Urinary bladder (tissue), 4 donors: ENCODE results near the gene IDE. TPM values are rescaled to one million over a fixed set of nuclear protein-coding genes. Genes with fewer than 3 reads are reported as not detected.
"Not testable (repeated sequence)": the region's sequence is repeated elsewhere in the genome, so short reads cannot be mapped to it uniquely, and the experiment has no call there.

Experiments
- DNase-seq: peaks from one replicate; pipeline ENCODE4 v3.0.0-alpha.2; 2015; ENCODE audit errors: extremely low spot score
- H3K27ac ChIP-seq: one replicate; pipeline ENCODE4 v1.5.1; 2013; ENCODE audit warnings: low read depth, mild to moderate bottlenecking, moderate library complexity
- H3K36me3 ChIP-seq: one replicate; pipeline ENCODE4 v1.6.1; 2013; ENCODE audit warnings: mild to moderate bottlenecking, moderate library complexity; ENCODE audit not compliant: insufficient read depth
- H3K4me1 ChIP-seq: one replicate; pipeline ENCODE4 v1.6.1; 2013; ENCODE audit warnings: mild to moderate bottlenecking, moderate library complexity; ENCODE audit not compliant: insufficient read depth
- H3K4me3 ChIP-seq: one replicate; pipeline ENCODE4 v1.5.1; 2013; ENCODE audit warnings: low read depth, low read length
- WGBS: extraction: QIAGEN DNeasy Blood & Tissue Kit; methylation state at CpG from one replicate; pipeline ENCODE4 v1.1.7; 2013; 5-methylcytosine and 5-hydroxymethylcytosine counted together
- polyA plus RNA-seq: library from polyadenylated mRNA; stranded (reverse); fragments of 200-250 nt; gene quantifications from one replicate; pipeline ENCODE4 v1.2.3, GENCODE V29; 2013
- total RNA-seq: library from RNA; depleted of rRNA; stranded (reverse); fragments of >200 nt; gene quantifications from one replicate; pipeline ENCODE4 v1.2.3, GENCODE V29; 2014
- donor health status: healthy with polysubstance abuse.
- donor health status: healthy.

Gene IDE
- total and polyA plus RNA-seq, 2 donors, result 14.1 to 40.1 TPM

DNA sequence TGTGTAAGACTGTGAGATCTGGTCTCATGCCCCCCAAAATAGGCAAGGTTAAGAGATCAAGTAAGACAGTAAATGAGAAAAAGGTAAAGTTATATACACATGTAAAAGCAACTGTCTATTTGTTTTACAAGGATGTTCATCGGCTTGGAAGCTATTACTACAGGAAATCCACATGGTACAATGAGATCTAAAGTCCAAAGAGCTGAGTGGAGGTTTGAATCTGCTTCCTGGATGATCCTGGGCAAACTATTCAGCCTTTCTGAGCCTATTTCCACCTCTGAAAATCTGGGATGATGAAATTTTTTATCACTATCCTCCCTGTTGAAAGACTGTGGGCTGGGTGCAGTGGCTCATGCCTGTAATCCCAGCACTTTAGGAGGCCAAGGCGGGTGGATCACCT lies 123.0 kb downstream of the IDE start:
- no peak overlapping the region for H3K27ac ChIP-seq
- H3K36me3 ChIP-seq, result no peaks in the 10 kb centered on the region
- H3K4me1 ChIP-seq, result no peaks in the 10 kb centered on the region
- H3K4me3 ChIP-seq, result no peak overlapping the region
- WGBS, result 87% methylated on average over 2 of the region's 2 CpGs
- no peak for DNase-seq

DNA sequence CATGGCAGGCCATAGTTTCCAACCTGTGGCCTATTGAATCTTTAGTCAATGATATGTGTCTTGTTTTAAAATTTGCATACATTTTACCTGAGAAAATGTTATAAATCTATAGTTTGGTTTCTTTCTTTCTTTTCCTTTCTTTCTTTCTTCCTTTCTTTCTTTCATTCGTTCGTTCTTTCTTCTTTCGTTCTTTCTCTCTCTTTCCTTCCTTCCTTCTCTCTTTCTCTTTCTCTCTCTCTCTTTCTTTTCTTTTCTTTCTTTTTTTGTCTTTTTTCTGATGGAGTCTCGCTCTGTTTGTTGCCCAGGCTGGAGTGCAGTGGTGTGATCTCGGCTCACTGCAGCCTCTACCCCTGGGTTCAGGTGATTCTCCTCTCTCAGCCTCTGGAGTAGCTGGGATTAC lies 133.3 kb downstream of the IDE start:
- no peak for DNase-seq
- Histone ChIP-seq H3K36me3 (no peaks in the 10 kb centered on the region), H3K4me1 (no peaks in the 10 kb centered on the region), H3K4me3 (no peak overlapping the region), H3K27ac (no peak overlapping the region)
- 94% methylated on average over 5 of the region's 5 CpGs for WGBS

DNA sequence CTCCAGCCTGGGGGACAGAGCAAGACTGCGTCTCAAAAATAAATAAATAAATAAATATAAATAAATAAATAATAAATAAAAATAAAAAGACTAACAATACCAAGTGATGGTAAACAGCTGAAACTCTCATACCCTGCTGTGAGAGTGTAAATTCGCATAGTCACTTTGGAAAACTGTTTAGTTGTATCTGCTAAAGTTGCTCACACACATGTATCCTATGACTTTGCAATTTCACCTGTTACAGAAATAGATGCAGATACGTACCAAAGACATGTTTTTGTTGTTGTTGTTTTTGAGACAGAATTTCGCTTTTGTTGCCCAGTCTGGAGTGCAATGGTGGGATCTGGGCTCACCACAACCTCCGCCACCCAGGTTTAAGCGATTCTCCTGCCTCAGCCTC lies 135.7 kb downstream of the IDE start:
- no peak overlapping the region for H3K27ac ChIP-seq
- 96% methylated on average over 6 of the region's 6 CpGs for WGBS
- H3K36me3 ChIP-seq, result no peaks in the 10 kb centered on the region
- DNase-seq, result no peak
- no peaks in the 10 kb centered on the region for H3K4me1 ChIP-seq
- H3K4me3 ChIP-seq, result no peak overlapping the region

DNA sequence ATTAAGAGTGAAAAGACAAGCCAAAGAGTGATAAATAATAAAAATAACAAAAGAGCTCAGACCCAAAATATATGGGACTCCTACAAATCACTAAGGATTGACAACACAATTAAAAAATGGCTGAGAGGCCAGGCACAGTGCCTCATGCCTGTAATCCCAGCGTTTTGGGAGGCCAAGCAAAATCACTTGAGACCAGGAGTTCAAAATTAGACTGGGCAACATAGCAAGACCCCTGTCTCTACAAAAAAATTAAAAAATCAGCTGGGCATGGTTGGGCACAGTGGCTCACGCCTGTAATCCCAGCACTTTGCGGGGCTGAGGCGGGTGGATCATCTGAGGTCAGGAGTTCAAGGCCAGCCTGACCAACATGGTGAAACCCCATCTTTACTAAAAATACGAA lies 137.3 kb downstream of the IDE start:
- DNase-seq, result no peak
- Histone ChIP-seq H3K27ac (no peak overlapping the region), H3K4me3 (no peak overlapping the region), H3K4me1 (no peaks in the 10 kb centered on the region), H3K36me3 (no peaks in the 10 kb centered on the region)
- WGBS, result 81% methylated on average over 5 of the region's 5 CpGs

DNA sequence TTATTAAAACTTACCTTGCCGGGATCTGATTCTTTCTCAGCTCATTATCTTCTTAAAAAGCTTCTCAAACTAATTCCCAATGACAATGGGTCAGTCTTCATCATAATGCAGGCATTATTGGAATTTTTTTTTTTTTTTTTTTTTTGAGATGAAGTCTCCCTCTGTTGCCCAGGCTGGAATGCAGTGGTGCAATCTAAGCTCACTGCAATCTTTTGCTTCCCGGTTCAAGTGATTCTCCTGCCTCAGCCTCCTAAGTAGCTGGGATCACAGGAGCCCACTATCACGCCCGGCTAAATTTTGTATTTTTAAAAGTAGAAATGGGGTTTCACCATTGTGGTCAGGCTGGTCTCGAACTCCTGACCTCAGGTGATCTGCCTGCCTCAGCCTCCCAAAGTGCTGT lies 137.8 kb downstream of the IDE start:
- H3K4me3 ChIP-seq, H3K4me1 ChIP-seq, H3K36me3 ChIP-seq, H3K27ac ChIP-seq, DNase-seq: not testable (repeated sequence)
- 89% methylated on average over 5 of the region's 5 CpGs for WGBS

DNA sequence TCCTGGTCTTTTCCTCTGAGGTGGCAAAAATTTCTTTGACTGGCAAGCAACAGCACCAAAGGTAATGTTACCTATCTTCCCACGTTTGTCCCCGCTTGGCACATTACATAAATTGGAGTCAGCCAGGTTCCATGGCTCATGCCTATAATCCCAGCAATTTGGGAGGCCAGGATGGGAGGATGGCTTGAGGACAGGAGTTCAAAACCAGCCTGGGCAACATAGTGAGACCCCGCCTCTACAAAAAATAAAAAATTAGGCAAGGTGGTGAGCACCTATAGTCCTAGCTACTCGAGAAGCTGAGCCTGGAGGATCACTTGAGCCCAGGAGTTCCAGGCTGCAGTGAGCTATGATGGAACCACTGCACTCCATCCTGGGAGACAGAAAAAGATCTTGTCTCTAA lies 139.5 kb downstream of the IDE start:
- H3K4me3 ChIP-seq, result no peak overlapping the region
- 93% methylated on average over 4 of the region's 4 CpGs for WGBS
- DNase-seq, result no peak
- no peak overlapping the region for H3K27ac ChIP-seq
- no peaks in the 10 kb centered on the region for H3K36me3 ChIP-seq
- H3K4me1 ChIP-seq, result no peaks in the 10 kb centered on the region

DNA sequence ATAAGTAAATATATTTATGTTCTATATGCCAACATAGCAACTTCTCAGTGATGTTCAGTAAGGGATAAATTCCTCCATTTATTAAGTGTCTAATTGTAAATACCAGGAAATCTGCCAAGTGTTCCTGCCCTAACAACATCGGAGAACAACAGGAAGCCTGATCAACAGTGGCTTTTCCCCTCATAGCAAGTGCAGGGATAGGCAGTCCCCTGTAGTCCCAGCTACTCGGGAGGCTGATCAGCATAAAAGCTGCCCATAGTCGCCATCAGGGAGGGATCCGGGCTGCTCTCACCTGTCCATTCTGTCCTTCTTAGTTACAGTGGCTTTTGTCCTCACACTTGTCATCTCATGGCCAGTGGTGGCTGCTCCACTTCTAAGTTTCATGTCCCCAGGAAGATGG lies 141.3 kb downstream of the IDE start:
- 37% methylated on average over 4 of the region's 4 CpGs for WGBS
- H3K36me3 ChIP-seq, result no peaks in the 10 kb centered on the region
- DNase-seq, result no peak
- no peak overlapping the region for H3K27ac ChIP-seq
- H3K4me1 ChIP-seq, result no peaks in the 10 kb centered on the region
- H3K4me3 ChIP-seq, result no peak overlapping the region

DNA sequence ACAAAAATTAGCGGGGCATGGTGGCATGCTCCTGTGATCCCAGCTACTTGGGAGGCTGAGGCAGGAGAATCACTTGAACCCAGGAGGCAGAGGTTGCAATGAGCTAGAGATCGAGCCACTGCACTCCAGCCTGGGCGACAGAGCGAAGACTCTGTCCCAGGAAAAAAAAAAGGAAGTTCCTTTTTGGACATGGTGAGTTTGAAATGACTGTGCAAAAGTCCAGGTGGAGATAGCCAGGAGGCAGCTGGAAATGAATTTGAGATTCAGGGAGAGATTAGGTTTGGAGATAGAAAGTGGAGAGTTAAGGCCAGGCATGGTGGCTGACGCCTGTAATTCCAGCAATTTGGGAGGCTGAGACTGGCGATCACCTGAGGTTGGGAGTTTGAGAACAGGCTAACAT lies 143.8 kb downstream of the IDE start:
- 92% methylated on average over 6 of the region's 6 CpGs for WGBS
- no peak overlapping the region for H3K4me3 ChIP-seq
- DNase-seq, result no peak
- H3K27ac ChIP-seq, result no peak overlapping the region
- no peaks in the 10 kb centered on the region for H3K36me3 ChIP-seq
- H3K4me1 ChIP-seq, result no peaks in the 10 kb centered on the region

DNA sequence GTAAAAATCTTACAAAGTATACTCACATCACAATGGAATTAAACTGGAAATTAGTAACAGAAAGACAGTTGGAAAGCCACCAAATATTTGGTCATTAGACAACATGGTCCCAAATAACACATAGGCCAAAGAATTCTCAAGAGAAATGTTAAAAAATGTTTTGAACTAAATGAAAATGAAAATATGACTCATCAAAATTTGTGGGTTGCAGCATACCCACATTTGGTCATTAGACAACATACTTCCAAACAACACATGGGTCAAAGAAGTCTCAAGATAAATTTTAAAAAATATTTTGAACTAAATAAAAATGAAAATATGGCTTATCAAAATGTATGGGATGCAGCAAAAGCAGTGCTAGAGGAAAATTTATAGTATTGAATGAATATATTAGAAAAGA lies 152.3 kb downstream of the IDE start:
- Histone ChIP-seq H3K4me1 (no peaks in the 10 kb centered on the region), H3K4me3 (no peak overlapping the region), H3K27ac (no peak overlapping the region), H3K36me3 (no peaks in the 10 kb centered on the region)
- DNase-seq, result no peak

DNA sequence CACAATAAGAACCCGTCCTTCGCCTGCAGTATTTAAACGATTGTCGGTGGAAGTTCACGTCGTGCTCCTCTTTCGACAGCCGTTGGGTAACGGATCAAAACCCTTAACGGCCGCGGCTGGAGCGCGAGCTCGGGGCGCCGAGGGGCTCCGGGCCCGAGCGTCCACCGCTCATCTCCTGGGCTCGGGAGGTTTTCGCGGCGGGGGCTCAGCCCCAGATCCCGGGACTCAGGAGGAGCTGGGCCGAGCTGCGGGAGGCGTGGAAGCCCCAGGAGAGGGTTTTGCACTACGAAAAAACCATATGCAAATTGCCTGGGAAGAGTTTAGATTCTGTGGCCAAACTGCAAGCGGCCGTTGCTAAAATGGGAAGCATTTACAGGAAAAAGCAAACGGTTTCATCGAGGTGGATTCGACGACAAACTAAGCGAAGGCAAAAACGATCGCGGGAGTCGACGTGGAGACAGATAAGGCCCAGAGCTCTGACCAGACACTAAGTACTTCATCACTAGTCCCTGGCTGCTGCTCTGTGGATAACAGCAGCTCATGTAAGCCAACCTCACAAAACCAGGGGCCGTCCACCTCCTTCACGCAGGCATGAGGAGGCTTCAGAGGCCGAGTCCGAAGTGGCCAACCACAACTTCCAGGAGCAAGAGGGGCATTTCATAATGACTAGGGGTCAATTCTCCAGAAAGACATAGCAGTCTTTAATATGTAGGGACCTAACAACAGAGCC lies 153.2 kb downstream of the IDE start:
- Histone ChIP-seq H3K27ac (no peak overlapping the region), H3K4me1 (no peaks in the 10 kb centered on the region), H3K4me3 (peak overlapping the region; percentile 22), H3K36me3 (no peaks in the 10 kb centered on the region)
- DNase-seq, result no peak
- 13% methylated on average over 46 of the region's 46 CpGs for WGBS

DNA sequence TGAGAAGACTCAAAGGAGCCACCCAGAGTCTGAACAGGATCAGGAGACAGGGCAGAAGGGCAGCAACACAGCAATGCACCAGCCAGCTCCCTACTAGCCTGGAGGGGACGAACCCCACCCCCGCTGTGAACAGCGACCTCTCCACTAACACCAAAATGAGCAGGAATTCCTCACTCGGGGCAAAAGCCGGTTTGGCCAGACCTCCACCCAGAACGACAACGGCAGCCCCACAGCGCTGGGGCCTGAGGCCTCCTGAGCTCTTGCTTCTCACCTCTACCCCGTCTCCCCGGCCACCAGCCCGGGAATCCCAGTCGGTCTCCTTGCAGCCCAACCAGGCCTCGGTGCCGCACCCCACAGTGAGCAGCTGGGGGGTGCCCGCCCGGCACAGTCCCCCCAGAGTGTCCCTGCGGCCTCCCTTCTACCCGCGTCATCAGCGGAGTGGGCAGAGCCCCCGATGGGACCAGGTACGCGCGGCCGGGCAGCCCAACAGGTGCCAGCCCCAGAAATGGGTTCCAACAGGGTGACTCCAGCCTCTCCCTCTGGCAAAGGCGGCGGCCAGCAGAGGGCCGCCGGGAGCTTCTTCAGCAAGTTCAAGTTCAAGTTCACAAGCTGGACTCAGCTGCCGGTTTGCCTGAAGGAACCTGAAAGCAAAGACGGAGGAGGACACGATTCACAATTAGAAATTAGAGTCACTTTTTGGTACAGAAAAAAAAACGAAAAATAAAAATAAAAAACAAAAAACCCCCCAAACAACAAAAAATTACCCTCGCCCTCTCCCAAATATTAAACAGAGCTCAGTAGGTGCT lies 153.9 kb downstream of the IDE start:
- H3K4me1 ChIP-seq, result no peaks in the 10 kb centered on the region
- peak overlapping the region; percentile 22 for H3K4me3 ChIP-seq
- no peak for DNase-seq
- H3K27ac ChIP-seq, result no peak overlapping the region
- WGBS, result 35% methylated on average over 34 of the region's 34 CpGs
- H3K36me3 ChIP-seq, result no peaks in the 10 kb centered on the region

DNA sequence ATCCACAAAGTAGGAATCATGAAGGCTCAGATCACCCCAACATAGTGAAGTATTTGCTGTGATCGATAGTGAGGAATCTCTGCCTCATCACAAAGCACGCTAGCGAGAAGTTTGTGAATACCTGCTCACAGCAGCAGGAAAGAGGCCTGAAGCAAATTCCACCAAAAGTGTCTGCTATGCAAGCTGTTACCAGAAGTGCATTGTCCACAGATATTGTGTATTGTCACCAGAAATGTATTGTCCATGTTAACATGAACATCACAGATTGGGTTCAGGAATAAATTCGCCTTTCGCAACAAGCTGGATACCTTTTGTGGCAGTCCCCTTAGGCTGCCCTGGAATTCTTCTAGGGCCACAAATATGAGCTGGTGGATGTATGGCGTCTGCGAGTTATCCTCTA lies 155.0 kb downstream of the IDE start:
- Histone ChIP-seq H3K36me3 (no peaks in the 10 kb centered on the region), H3K4me3 (no peak overlapping the region), H3K4me1 (no peaks in the 10 kb centered on the region), H3K27ac (no peak overlapping the region)
- 88% methylated on average over 7 of the region's 7 CpGs for WGBS
- no peak for DNase-seq

DNA sequence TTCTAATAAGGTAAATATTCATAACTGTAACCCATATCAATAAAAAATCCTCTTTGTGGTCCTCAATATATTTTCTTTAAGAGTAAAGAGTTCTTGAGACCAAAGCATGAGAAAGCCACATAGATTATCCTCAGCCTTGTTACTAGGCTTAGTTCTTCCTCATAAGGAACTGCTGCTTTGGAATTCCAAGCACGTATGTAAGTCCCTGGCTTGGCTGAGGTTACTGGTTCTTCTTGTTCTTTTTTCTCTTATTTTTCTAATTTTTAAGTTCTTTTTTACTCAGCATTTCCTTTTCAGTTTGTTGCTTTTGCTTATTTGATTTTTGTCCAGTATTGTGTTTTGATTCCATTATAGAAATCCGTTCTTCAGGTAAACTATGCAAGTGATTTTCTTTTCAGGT lies 155.7 kb downstream of the IDE start:
- 85% methylated on average over 2 of the region's 2 CpGs for WGBS
- no peaks in the 10 kb centered on the region for H3K4me1 ChIP-seq
- no peak overlapping the region for H3K27ac ChIP-seq
- H3K4me3 ChIP-seq, result no peak overlapping the region
- no peaks in the 10 kb centered on the region for H3K36me3 ChIP-seq
- DNase-seq, result no peak

DNA sequence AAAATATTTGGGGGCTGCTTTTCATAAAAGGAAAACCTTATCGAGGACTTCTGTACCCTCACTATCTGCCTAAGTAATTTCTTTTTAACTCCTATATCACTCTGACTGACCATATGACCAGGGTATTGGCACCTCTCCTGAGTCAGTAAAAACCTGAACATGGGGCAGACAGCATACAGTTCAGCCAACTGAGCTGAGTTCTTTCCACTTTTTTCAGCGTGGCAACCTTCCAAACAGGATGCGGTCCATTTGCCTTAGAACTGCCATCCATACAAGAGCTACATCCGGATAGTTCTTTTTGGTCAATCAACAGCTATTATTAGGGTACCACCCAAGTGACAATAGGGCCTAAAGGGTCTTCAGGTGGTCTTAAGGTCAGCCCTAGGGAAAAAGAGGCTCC lies 160.4 kb downstream of the IDE start:
- Histone ChIP-seq H3K36me3 (no peaks in the 10 kb centered on the region), H3K4me1 (no peaks in the 10 kb centered on the region), H3K27ac (no peak overlapping the region), H3K4me3 (no peak overlapping the region)
- no peak for DNase-seq
- whole genome bisulfite sequencing, result 68% methylated on average over 4 of the region's 4 CpGs
